IPS-18a (cell line): ENCODE data around the gene ESRRG.

Source experiments
- H3K27ac ChIP-seq: one replicate; pipeline ENCODE4 v1.5.1; 2013; ENCODE audit warnings: low read length
- H3K27me3 ChIP-seq: one replicate; pipeline ENCODE4 v1.6.1; 2013; ENCODE audit warnings: mild to moderate bottlenecking, low read length; ENCODE audit not compliant: control insufficient read depth, insufficient read depth
- H3K36me3 ChIP-seq: one replicate; pipeline ENCODE4 v1.6.1; 2013; ENCODE audit warnings: low read depth, low read length; ENCODE audit not compliant: control insufficient read depth
- H3K4me1 ChIP-seq: one replicate; pipeline ENCODE4 v1.6.1; 2013; ENCODE audit warnings: low read depth, low read length; ENCODE audit not compliant: control insufficient read depth
- H3K4me3 ChIP-seq: one replicate; pipeline ENCODE4 v1.5.1; 2013; ENCODE audit warnings: low read length
- H3K9ac ChIP-seq: one replicate; pipeline ENCODE4 v1.6.1; 2013; ENCODE audit warnings: mild to moderate bottlenecking, low read length, moderate library complexity
- H3K9me3 ChIP-seq: one replicate; pipeline ENCODE4 v1.6.1; 2013; ENCODE audit warnings: low read depth, low read length; ENCODE audit not compliant: control insufficient read depth

ESRRG gene

GRCh38 chr1:216723274-216723780 lies at the start of gene ESRRG:
Gene ESRRG (minus strand): TSS chr1:216723429. CDS start chr1:216723299, 130 bp downstream.
- Histone ChIP-seq H3K27ac (no peak within 1 kb of the TSS), H3K9ac (peak within 1 kb of the TSS; percentile 70), H3K4me3 (peak within 1 kb of the TSS; percentile 70), H3K36me3 (no peaks in the 10 kb centered on the region), H3K9me3 (no peaks in the 10 kb centered on the region), H3K27me3 (peaks cover 10% of the 10 kb centered on the region), H3K4me1 (peaks cover 4% of the 10 kb centered on the region)

- H3K9me3 ChIP-seq: no peaks in the 10 kb centered on the region
- no peak overlapping the region for H3K27ac ChIP-seq
- H3K4me1 ChIP-seq: peaks cover 8% of the 10 kb centered on the region
- H3K4me3 ChIP-seq: no peak overlapping the region
- H3K27me3 ChIP-seq: no peaks in the 10 kb centered on the region
- no peak overlapping the region for H3K9ac ChIP-seq
- no peaks in the 10 kb centered on the region for H3K36me3 ChIP-seq
These were observed 48.7 kb upstream of the ESRRG start for GRCh38 chr1:216771922-216772321.

GRCh38 chr1:216766633-216767327 lies 43.6 kb upstream of the ESRRG start:
- H3K27me3 ChIP-seq: no peaks in the 10 kb centered on the region
- H3K36me3 ChIP-seq: no peaks in the 10 kb centered on the region
- no peak overlapping the region for H3K4me3 ChIP-seq
- H3K9me3 ChIP-seq: no peaks in the 10 kb centered on the region
- no peak overlapping the region for H3K9ac ChIP-seq
- no peak overlapping the region for H3K27ac ChIP-seq
- H3K4me1 ChIP-seq: no peaks in the 10 kb centered on the region

GRCh38 chr1:216765346-216766300 lies 42.4 kb upstream of the ESRRG start:
- Histone ChIP-seq H3K9me3 (no peaks in the 10 kb centered on the region), H3K27ac (no peak overlapping the region), H3K27me3 (no peaks in the 10 kb centered on the region), H3K4me1 (no peaks in the 10 kb centered on the region), H3K36me3 (no peaks in the 10 kb centered on the region), H3K9ac (no peak overlapping the region), H3K4me3 (no peak overlapping the region)

- Histone ChIP-seq H3K4me3 (no peak overlapping the region), H3K9me3 (no peaks in the 10 kb centered on the region), H3K27ac (no peak overlapping the region), H3K27me3 (no peaks in the 10 kb centered on the region), H3K9ac (no peak overlapping the region), H3K36me3 (no peaks in the 10 kb centered on the region), H3K4me1 (no peaks in the 10 kb centered on the region)
These were observed 34.9 kb upstream of the ESRRG start for GRCh38 chr1:216758161-216758560.

- no peaks in the 10 kb centered on the region for H3K27me3 ChIP-seq
- H3K27ac ChIP-seq: no peak overlapping the region
- H3K9me3 ChIP-seq: no peaks in the 10 kb centered on the region
- no peaks in the 10 kb centered on the region for H3K4me1 ChIP-seq
- no peak overlapping the region for H3K9ac ChIP-seq
- H3K36me3 ChIP-seq: no peaks in the 10 kb centered on the region
- no peak overlapping the region for H3K4me3 ChIP-seq
These were observed 33.9 kb upstream of the ESRRG start for GRCh38 chr1:216757110-216757509.

GRCh38 chr1:216750961-216751360 lies 27.7 kb upstream of the ESRRG start:
- Histone ChIP-seq H3K9ac (no peak overlapping the region), H3K4me3 (no peak overlapping the region), H3K27ac (no peak overlapping the region), H3K27me3 (no peaks in the 10 kb centered on the region), H3K9me3 (no peaks in the 10 kb centered on the region), H3K4me1 (no peaks in the 10 kb centered on the region), H3K36me3 (no peaks in the 10 kb centered on the region)

- no peaks in the 10 kb centered on the region for H3K36me3 ChIP-seq
These were observed 26.9 kb upstream of the ESRRG start for GRCh38 chr1:216750031-216750627.

GRCh38 chr1:216749232-216749631 lies 26.0 kb upstream of the ESRRG start:
- Histone ChIP-seq H3K27ac (no peak overlapping the region), H3K9ac (no peak overlapping the region), H3K4me1 (no peaks in the 10 kb centered on the region), H3K4me3 (no peak overlapping the region), H3K27me3 (no peaks in the 10 kb centered on the region), H3K36me3 (no peaks in the 10 kb centered on the region), H3K9me3 (no peaks in the 10 kb centered on the region)

More at GRCh38 chr1:216750031-216750627, 26.9 kb upstream of the ESRRG start:
- Histone ChIP-seq H3K9me3 (no peaks in the 10 kb centered on the region), H3K27me3 (no peaks in the 10 kb centered on the region), H3K4me3 (no peak overlapping the region), H3K27ac (no peak overlapping the region), H3K4me1 (no peaks in the 10 kb centered on the region), H3K9ac (no peak overlapping the region)

GRCh38 chr1:216742625-216743024 lies 19.4 kb upstream of the ESRRG start:
- Histone ChIP-seq H3K4me3 (no peak overlapping the region), H3K9ac (no peak overlapping the region), H3K27me3 (no peaks in the 10 kb centered on the region), H3K27ac (no peak overlapping the region), H3K9me3 (no peaks in the 10 kb centered on the region), H3K36me3 (no peaks in the 10 kb centered on the region), H3K4me1 (peaks cover 32% of the 10 kb centered on the region)

GRCh38 chr1:216740331-216740730 lies 17.1 kb upstream of the ESRRG start:
- Histone ChIP-seq H3K4me3 (peak overlapping the region; percentile 40), H3K9ac (peak overlapping the region; percentile 20), H3K9me3 (no peaks in the 10 kb centered on the region), H3K4me1 (peaks cover 32% of the 10 kb centered on the region), H3K27me3 (no peaks in the 10 kb centered on the region), H3K36me3 (no peaks in the 10 kb centered on the region), H3K27ac (peak overlapping the region; percentile 8)
